Keratinocyte (primary cell): ENCODE results near the gene CCDC167.

Experiments
- EZH2 ChIP-seq: IDR thresholded peaks from one replicate; pipeline ENCODE4 v1.6.1; 2012; ENCODE audit warnings: inconsistent platforms, mild to moderate bottlenecking, low read length, moderate library complexity
- TF ChIP-seq, protein P1 (sequence below), 3 experiments: IDR thresholded peaks in 1 of 3; conservative IDR thresholded peaks in 1 of 3; optimal IDR thresholded peaks in 1 of 3; 2 replicates in 2 of 3; 3 replicates in 1 of 3; pipeline versions ENCODE3 to v1.5.1; 2011; ENCODE audit warnings: low read length in 3 of 3, mild to moderate bottlenecking in 3 of 3, moderate library complexity in 2 of 3, control low read depth in 1 of 3, inconsistent platforms in 1 of 3; ENCODE audit not compliant: insufficient read depth in 2 of 3; ENCODE audit errors: extremely low read depth in 1 of 3

DNA sequence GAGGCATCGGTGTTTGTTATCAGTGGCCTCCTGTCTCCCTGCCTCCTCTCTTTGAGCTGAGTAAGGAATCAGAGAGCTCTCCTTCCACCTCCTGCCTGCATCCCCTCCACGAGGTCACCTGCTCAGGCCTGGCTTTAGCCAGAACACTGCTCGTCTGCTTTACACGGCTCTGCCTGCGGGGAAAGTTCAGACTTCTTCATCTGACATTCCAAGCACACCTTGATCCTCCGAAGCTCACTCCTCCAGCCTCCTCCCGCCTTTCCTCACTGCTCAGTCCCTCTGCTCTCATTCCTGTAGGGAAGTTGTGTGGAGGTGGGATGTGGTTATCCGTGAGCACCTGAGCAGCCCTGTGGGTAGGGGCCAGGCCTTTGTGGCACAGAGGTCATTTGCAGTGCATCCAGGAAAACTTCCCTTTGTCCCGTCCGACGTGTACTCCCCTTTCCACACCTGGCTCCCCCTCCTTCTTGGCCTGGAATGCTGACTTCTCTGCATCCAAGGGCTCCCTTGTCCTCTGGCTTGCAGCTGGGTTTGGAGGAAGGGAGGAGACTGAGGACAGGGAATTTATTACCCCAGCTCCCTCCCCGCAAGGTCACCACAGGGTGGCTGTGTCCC lies 12.8 kb upstream of the CCDC167 start:
- TF ChIP-seq, protein P1, sequence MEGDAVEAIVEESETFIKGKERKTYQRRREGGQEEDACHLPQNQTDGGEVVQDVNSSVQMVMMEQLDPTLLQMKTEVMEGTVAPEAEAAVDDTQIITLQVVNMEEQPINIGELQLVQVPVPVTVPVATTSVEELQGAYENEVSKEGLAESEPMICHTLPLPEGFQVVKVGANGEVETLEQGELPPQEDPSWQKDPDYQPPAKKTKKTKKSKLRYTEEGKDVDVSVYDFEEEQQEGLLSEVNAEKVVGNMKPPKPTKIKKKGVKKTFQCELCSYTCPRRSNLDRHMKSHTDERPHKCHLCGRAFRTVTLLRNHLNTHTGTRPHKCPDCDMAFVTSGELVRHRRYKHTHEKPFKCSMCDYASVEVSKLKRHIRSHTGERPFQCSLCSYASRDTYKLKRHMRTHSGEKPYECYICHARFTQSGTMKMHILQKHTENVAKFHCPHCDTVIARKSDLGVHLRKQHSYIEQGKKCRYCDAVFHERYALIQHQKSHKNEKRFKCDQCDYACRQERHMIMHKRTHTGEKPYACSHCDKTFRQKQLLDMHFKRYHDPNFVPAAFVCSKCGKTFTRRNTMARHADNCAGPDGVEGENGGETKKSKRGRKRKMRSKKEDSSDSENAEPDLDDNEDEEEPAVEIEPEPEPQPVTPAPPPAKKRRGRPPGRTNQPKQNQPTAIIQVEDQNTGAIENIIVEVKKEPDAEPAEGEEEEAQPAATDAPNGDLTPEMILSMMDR (optimal IDR thresholded peaks at IDR 0.05 in 1 of 3, IDR thresholded peaks at IDR 0.05 in 1 of 3, conservative IDR thresholded peaks at IDR 0.05 in 1 of 3; ENCODE audit: extremely low read depth in 1 of 3, insufficient read depth in 2 of 3, low read length in 3 of 3), result no peak
- no peak for TF ChIP-seq EZH2
